Head of caudate nucleus (tissue), 42 donors: ENCODE measurements around the gene STYK1.
"Not testable (repeated sequence)": the region's sequence is repeated elsewhere in the genome, so short reads cannot be mapped to it uniquely, and the experiment has no call there.

Source experiments
- DNase-seq, 42 donors: peaks; one replicate each; pipeline versions ENCODE4 v3.0.0 to v3.0.0-alpha.2; 2020 to 2021; ENCODE audit warnings: mixed read lengths in 7 of 42
- intact Hi-C: fragments of 100-400 bp; cut with DNase I; formaldehyde crosslinking; loops from one replicate; pipeline ENCODE4 v1.15.0; 2022

The STYK1 gene

GRCh38 chr12:10595881-10596280, 78.0 kb downstream of the STYK1 start:
- intact Hi-C loops: no loop called here
- DNase-seq: no peak

- no peak for DNase-seq
- intact Hi-C loops: no loop called here
Observed at GRCh38 chr12:10590966-10591365, 82.9 kb downstream of the STYK1 start.

DNA sequence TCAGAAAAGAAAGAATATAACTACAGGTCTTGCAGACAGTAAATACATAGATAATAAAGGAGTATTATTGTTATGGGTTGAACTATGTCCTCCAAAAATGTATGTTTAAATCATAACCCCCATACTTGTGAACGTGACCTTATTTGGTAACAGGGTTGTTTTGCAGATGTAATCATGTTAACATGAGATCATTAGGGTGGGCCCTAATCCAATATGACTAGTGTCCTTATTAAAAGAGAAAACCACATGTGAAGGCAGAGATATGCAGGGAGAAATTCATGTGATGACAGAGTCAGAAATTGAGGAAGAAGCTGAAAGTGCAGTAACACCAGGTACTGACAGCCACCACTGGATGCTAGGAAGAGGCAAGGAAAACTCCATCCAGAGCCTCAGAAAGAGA, 89.4 kb downstream of the STYK1 start:
- intact Hi-C loops: no loop called here
- no peak for DNase-seq

DNA sequence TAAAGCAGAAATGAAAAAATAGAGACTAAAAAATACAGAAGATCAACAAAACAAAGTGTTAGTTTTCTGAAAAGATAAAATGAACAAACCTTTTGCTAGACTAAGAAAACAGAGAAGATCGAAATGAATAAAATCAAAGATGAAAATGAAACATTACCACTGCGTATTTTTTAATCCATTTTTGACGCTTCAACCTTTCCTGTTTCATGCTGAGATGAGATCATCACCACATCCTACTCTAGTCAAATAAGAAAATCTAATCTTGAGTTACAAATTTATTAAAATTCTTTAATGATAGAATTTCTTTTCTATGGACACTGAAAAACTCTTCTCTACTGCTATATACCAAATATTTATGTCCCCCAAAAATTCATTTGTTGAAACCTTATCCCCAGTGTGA, 91.1 kb downstream of the STYK1 start:
- no peak for DNase-seq
- intact Hi-C loops: no loop called here

DNA sequence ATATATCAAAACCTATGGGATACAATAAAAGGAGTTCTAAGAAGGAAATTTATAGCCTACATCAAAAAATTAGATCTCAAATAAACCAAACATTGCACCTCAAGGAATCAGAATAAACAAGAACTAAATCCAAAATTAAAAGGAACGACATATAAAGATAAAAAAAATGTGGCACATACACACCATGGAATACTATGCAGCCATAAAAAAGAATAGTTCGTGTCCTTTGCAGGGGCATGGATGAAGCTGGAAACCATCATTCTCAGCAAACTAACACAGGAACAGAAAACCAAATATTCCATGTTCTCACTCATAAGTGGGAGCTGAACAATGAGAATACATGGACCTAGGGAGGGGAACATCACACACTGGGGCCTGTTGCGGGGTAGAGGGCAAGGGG, 91.7 kb downstream of the STYK1 start:
- DNase-seq, intact Hi-C loops: not testable (repeated sequence)

DNA sequence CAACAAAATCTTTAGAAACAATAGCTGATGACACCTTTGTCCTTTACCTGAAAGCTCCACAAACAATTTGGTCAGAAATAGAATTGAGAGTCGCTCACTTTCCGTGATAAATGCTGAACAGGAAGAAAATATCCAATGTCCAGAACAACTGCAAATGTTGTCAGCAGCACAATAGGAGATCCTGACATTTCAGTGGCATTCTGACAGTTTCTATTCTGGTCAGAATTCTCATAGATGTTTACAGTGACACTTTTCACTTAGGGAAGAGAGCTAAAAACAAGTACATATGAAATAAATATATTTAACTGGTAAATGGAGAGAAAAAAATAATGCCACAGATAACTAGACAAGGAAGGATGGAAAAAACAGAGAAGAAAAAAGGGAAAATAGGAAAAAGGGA, 99.5 kb downstream of the STYK1 start:
- intact Hi-C loops: no loop called here
- DNase-seq: no peak

DNA sequence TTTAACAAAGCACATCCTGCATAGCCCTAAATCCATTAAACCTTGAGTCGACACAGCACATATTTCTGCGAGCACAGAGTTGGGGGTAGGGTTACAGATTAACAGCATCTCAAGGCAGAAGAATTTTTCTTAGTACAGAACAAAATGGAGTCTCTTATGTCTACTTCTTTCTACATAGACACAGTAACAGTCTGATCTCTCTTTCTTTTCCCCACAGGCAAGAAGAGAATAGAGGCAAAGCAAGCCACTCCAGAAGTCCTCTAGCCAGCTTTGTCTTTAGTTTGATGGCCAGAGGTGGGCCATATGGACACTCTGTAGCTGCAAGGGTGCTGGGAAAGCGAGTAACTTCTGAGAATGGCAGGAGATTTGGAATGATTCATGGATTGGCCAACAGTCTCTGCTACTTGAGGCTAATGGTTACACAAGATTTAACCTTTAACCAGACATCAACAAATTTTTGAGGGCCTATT, 101.8 kb downstream of the STYK1 start:
- DNase-seq, intact Hi-C loops: not testable (repeated sequence)

DNA sequence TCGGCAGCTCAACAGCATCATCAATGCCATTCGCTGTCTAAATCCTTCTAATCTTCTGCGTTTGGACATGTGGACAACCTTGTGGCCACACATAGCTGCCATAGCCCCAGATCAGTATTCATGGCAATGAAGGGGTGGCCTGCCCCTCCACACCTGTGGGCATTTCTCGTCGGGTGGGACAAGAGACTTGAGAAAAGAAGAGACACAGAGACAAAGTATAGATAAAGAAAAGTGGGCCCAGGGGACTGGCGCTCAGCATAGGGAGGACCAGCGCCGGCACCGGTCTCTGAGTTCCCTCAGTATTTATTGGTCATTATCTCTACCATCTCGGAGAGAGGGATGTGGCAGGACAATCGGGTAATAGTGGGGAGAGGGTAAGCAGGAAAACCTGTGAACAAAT, 102.7 kb downstream of the STYK1 start:
- DNase-seq: no peak
- intact Hi-C loops: no loop called here
